ENCODE data around the gene EPB41L1.

Gene EPB41L1

DNA sequence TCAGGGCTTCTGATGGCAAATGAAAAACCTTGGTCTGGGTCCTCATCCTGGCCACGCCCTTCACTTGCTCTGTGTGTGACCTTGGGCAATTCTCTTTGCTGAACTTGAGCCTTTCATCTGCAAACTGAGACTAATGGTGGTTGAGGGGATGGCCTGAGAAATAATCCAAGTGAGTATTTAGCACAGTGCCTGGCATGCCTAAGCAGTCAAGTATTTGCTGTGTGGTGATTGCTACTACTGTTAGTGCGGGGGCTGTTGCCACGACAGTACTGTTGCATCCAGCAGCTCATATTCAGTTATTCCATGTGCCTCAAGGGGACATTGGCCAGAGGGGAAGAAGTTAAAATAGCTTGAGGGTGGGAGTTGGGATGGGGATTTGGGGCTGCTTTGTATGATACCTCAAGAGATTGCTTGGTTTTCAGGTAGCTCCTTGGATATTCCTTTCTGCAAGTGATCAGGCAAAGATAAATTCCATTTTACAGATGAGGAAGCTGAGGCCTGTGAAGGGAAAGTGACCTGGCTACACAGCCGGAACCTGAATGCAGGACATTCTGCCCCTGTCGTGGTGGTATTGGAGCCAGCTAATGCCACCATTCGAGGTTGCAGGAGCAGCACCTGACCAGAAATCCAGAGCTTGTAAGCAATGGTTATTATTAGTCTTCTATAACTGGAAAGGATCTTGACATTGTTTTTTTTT is 45.1 kb upstream of the EPB41L1 start:
- TF ChIP-seq, protein P1, sequence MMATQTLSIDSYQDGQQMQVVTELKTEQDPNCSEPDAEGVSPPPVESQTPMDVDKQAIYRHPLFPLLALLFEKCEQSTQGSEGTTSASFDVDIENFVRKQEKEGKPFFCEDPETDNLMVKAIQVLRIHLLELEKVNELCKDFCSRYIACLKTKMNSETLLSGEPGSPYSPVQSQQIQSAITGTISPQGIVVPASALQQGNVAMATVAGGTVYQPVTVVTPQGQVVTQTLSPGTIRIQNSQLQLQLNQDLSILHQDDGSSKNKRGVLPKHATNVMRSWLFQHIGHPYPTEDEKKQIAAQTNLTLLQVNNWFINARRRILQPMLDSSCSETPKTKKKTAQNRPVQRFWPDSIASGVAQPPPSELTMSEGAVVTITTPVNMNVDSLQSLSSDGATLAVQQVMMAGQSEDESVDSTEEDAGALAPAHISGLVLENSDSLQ (IDR thresholded peaks at IDR 0.05) = no peak
- TF ChIP-seq L3MBTL2 (conservative IDR thresholded peaks at IDR 0.05) (no peak), TARDBP (IDR thresholded peaks at IDR 0.05) (no peak), NFRKB (IDR thresholded peaks at IDR 0.05) (no peak), FOXM1 (IDR thresholded peaks at IDR 0.05; ENCODE audit: borderline replicate concordance) (no peak), FOXK2 (IDR thresholded peaks at IDR 0.05) (no peak), SP1 (IDR thresholded peaks at IDR 0.05) (no peak), ELF4 (IDR thresholded peaks at IDR 0.05) (no peak), HDGF (IDR thresholded peaks at IDR 0.05; ENCODE audit: borderline replicate concordance) (no peak), CTBP1 (IDR thresholded peaks at IDR 0.05; ENCODE audit: borderline replicate concordance) (no peak), FOXA1 (IDR thresholded peaks at IDR 0.05) (no peak), ZNF384 (IDR thresholded peaks at IDR 0.05) (no peak)
- DNase-seq (ENCODE audit: extremely low spot score) = no peak
- POLR2A ChIA-PET = interaction anchor here (0.9 kb wide), 1 partner anchor 11 kb away, joined by 3 read pairs; no protein-coding TSS in a partner anchor

DNA sequence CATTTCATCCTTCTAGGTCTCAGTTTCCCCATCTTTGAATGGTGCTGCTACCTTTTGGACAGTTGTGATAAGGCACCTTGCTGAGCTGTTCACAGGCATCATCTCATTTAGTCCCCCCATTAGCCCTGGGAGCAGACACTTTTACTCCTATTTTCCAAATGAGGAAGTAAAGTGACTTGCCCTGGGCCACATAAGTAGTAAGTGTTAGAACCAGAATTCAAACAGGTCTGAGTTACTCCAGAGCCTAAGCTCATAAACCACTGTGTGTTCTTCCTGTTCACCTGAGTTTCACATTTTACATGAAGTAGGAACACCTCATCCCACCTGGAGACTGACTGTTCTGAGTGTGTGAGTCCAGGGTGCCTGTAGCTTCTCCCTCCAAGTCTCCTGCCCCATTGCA is 43.5 kb upstream of the EPB41L1 start:
- ChIA-PET CTCF (no interaction called here), POLR2A (no interaction called here)
- no peak for TF ChIP-seq NFRKB (IDR thresholded peaks at IDR 0.05)
- no peak for TF ChIP-seq ARNT (IDR thresholded peaks at IDR 0.05)
- no peak for TF ChIP-seq L3MBTL2 (conservative IDR thresholded peaks at IDR 0.05)
- no peak for TF ChIP-seq FOXA1 (IDR thresholded peaks at IDR 0.05)
- no peak for TF ChIP-seq ZNF384 (IDR thresholded peaks at IDR 0.05)
- TF ChIP-seq, protein P1 (IDR thresholded peaks at IDR 0.05) = no peak
- no peak for TF ChIP-seq FOXM1 (IDR thresholded peaks at IDR 0.05; ENCODE audit: borderline replicate concordance)
- no peak for TF ChIP-seq LEF1 (IDR thresholded peaks at IDR 0.05; ENCODE audit: borderline replicate concordance)
- TF ChIP-seq SP1 (IDR thresholded peaks at IDR 0.05) = no peak
- no peak for TF ChIP-seq FOXK2 (IDR thresholded peaks at IDR 0.05)
- TF ChIP-seq BHLHE40 (IDR thresholded peaks at IDR 0.05; ENCODE audit: borderline replicate concordance) = no peak
- TF ChIP-seq ELF4 (IDR thresholded peaks at IDR 0.05) = no peak
- no peak for DNase-seq (ENCODE audit: extremely low spot score)

More for the DNA sequence above, 45.1 kb upstream of the EPB41L1 start:
- CTCF ChIA-PET = interaction anchor here (0.7 kb wide), 1 partner anchor 128 kb away, joined by 3 read pairs; no protein-coding TSS in a partner anchor

DNA sequence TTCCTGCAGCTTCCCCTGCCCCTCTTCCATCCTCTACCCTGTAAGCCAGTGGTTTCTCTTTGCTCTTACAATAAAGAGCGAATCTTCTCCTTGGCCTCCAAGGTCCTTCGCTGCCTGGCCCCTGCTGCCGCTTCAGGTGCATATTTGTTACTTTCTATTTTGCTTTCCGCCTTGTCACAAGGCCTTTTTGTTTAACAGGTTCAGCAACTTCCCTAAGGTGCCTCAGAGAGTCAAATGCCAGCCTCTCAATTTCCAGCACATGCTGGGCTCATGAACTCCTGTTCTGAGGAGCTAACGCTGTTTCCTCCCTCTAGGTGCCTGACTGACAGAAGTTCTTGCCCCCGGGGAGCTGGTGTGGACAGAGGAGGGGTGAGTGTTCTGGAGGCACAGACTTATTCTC is 42.4 kb upstream of the EPB41L1 start:
- CTCF ChIA-PET = no interaction called here
- DNase-seq (ENCODE audit: extremely low spot score) = no peak
- no peak for TF ChIP-seq L3MBTL2 (conservative IDR thresholded peaks at IDR 0.05)
- TF ChIP-seq FOXA1 (IDR thresholded peaks at IDR 0.05) = no peak
- TF ChIP-seq TARDBP (IDR thresholded peaks at IDR 0.05) = no peak
- TF ChIP-seq ELF4 (IDR thresholded peaks at IDR 0.05) = no peak
- TF ChIP-seq FOXM1 (IDR thresholded peaks at IDR 0.05; ENCODE audit: borderline replicate concordance) = no peak
- TF ChIP-seq SUZ12 (IDR thresholded peaks at IDR 0.05) = no peak
- TF ChIP-seq, protein P1 (IDR thresholded peaks at IDR 0.05) = no peak
- TF ChIP-seq LEF1 (IDR thresholded peaks at IDR 0.05; ENCODE audit: borderline replicate concordance) = no peak
- TF ChIP-seq CTBP1 (IDR thresholded peaks at IDR 0.05; ENCODE audit: borderline replicate concordance) = no peak
- POLR2A ChIA-PET = no interaction called here

DNA sequence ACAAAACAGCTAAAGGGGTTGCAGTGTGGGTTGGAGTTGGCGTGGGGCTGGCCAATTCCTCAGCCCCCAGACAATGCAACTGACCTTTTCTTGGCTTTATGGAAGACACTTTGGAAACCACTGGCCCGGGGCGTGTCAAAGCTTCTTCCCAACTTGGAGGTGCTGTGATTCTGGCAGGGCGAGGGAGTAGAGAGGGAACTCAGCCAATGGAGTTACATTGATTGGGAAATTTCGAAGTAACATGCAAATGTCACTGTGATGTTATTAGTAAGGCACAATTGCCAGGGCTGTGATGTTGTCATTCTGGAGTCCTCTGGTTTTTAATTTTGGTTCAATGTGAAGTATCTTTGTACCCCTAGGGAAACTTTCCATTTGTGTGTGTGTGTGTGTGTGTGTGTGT is 41.5 kb upstream of the EPB41L1 start:
- no peak for DNase-seq (ENCODE audit: extremely low spot score)
- CTCF ChIA-PET = no interaction called here
- POLR2A ChIA-PET = no interaction called here
- TF ChIP-seq SP1 (IDR thresholded peaks at IDR 0.05) = no peak
- no peak for TF ChIP-seq LEF1 (IDR thresholded peaks at IDR 0.05; ENCODE audit: borderline replicate concordance)
- no peak for TF ChIP-seq HDGF (IDR thresholded peaks at IDR 0.05; ENCODE audit: borderline replicate concordance)
- TF ChIP-seq, protein P1 (IDR thresholded peaks at IDR 0.05) = no peak
- TF ChIP-seq BHLHE40 (IDR thresholded peaks at IDR 0.05; ENCODE audit: borderline replicate concordance) = no peak
- TF ChIP-seq ZNF384 (IDR thresholded peaks at IDR 0.05) = no peak
- TF ChIP-seq ARNT (IDR thresholded peaks at IDR 0.05) = no peak
- no peak for TF ChIP-seq NFRKB (IDR thresholded peaks at IDR 0.05)
- TF ChIP-seq SUZ12 (IDR thresholded peaks at IDR 0.05) = no peak

DNA sequence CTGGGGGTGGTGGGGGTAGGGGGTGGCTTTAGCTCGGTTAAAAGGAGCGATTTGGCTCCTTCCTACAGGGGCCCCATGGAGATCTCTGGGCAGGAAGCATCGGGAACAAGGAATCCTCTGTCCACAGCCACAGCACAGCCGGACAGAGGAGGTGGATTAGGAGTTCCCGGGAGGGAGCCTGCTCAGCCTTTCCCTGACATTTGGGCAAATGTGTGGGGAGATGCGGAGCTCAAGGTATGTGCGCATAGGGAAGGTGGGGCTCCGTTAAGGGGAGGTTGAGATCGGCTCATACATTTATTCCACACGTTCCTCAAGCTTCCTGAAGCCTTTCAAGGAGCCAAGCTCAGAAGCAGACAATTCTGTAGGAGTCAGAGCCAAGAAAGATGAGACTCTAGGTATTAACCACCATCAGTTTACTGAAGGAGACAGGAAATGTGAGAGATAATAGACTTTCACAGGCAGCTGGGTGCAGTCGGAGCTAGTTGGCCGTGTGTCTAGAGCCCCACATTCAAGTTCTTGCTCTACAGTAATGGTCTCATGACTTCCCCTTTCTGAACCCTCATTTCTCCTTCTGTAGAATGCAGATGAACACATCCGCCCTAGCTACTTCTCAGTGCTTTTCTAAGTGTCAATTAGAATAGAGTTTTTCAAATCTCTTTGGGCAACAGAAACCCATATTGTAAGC is 40.8 kb upstream of the EPB41L1 start:
- POLR2A ChIA-PET = no interaction called here
- CTCF ChIA-PET = no interaction called here
- no peak for TF ChIP-seq TARDBP (IDR thresholded peaks at IDR 0.05)
- TF ChIP-seq, protein P1 (IDR thresholded peaks at IDR 0.05) = no peak
- no peak for TF ChIP-seq SP1 (IDR thresholded peaks at IDR 0.05)
- TF ChIP-seq CTBP1 (IDR thresholded peaks at IDR 0.05; ENCODE audit: borderline replicate concordance) = no peak
- TF ChIP-seq ARNT (IDR thresholded peaks at IDR 0.05) = no peak
- TF ChIP-seq NFRKB (IDR thresholded peaks at IDR 0.05) = no peak
- no peak for TF ChIP-seq FOXA1 (IDR thresholded peaks at IDR 0.05)
- TF ChIP-seq LEF1 (IDR thresholded peaks at IDR 0.05; ENCODE audit: borderline replicate concordance) = no peak
- TF ChIP-seq HDGF (IDR thresholded peaks at IDR 0.05; ENCODE audit: borderline replicate concordance) = no peak
- no peak for TF ChIP-seq SUZ12 (IDR thresholded peaks at IDR 0.05)
- no peak for TF ChIP-seq FOXM1 (IDR thresholded peaks at IDR 0.05; ENCODE audit: borderline replicate concordance)
- TF ChIP-seq FOXK2 (IDR thresholded peaks at IDR 0.05) = no peak
- DNase-seq (ENCODE audit: extremely low spot score) = no peak
